GM12872 (cell line): Measurements from ENCODE around the gene PRKCA.

Source experiments
- CTCF ChIP-seq: IDR thresholded peaks from 3 replicates; pipeline ENCODE4 v1.5.1; 2011; ENCODE audit warnings: low read depth, mild to moderate bottlenecking, low read length, moderate library complexity; ENCODE audit not compliant: insufficient read depth

Gene PRKCA

DNA sequence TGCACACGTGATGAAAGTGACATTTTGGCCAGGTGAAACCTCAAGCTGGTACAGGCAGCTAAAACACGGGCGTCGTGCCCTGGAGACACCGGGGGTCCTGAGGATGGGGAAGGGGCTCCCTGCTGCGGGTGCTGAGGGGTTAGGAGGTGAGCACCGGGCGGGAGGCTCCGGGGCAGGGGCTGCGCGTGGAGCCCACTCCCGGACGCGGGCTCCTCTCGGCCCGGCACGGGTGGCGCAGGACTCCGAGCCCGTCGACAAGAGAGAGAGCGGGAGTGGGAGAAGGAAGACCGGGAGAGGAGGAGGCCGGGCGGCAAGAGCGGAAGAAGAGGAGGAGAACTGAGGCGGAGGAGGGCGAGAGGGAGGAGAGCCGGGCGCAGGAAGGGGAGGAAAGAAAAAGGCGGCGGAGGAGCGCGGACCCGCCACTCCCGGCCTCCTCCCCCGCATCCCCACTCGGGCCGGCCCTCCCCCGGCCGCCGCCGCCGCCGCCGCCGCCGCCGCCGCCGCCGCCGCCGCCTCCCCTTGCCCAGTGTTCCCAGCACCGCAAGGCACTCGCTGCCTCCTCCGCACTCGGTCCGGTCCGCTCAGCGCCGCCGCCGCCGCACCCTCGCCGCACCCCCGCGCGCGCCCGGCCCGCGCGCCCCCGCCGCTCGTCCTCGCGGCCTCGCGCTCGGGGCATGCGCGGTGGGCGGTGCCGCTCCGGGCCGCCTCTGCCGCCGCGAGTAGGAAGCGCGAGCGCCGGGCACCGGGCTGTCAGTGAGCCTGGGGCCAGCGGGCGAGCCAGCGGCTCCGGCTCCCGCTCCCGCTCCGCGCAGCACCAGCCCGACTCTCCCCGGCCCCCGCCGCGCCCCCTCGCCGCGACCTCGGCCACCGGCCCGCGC is at the start of gene PRKCA:
Gene PRKCA (plus strand): TSS at position 750 of the 878 bp plus-strand sequence.
- no peak for TF ChIP-seq CTCF

- peak; percentile 46; the same call in 2 of the 3 replicates for TF ChIP-seq CTCF
Measured at GRCh38 chr17:66255112-66255511, 47.3 kb upstream of the PRKCA start.

- TF ChIP-seq CTCF = no peak
Measured at GRCh38 chr17:66255527-66255971, 46.9 kb upstream of the PRKCA start.

- no peak for TF ChIP-seq CTCF
Measured at GRCh38 chr17:66260275-66260674, 42.1 kb upstream of the PRKCA start.

- TF ChIP-seq CTCF = no peak
Measured at GRCh38 chr17:66260688-66261087, 41.7 kb upstream of the PRKCA start.

DNA sequence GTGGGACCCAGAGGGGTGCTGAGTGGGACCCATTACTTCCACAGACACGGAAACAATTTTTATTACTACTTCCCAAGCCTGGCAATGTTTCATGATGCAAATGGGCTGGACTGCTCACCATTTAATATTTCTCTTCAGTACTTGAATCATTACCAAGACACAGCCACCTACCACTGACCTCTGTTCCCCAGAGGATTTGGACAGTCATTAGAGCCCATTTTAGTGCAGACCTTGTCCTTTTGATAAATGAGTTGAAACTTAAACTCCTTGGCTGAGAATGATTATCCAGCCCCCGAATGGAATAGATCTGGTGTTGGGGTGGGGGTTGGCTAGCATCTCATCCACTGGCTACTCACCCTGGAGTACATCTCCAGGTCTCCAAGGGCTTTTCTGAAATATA is 39.6 kb upstream of the PRKCA start:
- TF ChIP-seq CTCF = no peak

- TF ChIP-seq CTCF = no peak
Measured at GRCh38 chr17:66264696-66265095, 37.7 kb upstream of the PRKCA start.
